Lung (tissue), 12 donors: Measurements from ENCODE around the gene FBXW10B. TPM values are rescaled to one million over a fixed set of nuclear protein-coding genes. Genes with fewer than 3 reads are reported as not detected.
"Not testable (repeated sequence)": the region's sequence is repeated elsewhere in the genome, so short reads cannot be mapped to it uniquely, and the experiment has no call there.

Source experiments
- ATAC-seq: fragments of 200-7000 bp; cut with Tn5 transposase; one replicate; pipeline ENCODE4 v1.9.1; 2020; ENCODE audit warnings: moderate number of reproducible peaks; ENCODE audit not compliant: insufficient read depth, low FRiP score
- DNase-seq, 3 donors: peaks; one replicate each; pipeline ENCODE4 v3.0.0-alpha.2; 2013 to 2017
- H3K27ac ChIP-seq, 2 donors: one replicate each; pipeline ENCODE4 v1.5.1; 2013; ENCODE audit warnings: mild to moderate bottlenecking in 2 of 2, moderate library complexity in 2 of 2, control low read depth in 1 of 2, inconsistent platforms in 1 of 2, low read depth in 1 of 2, low read length in 1 of 2
- H3K27me3 ChIP-seq, 3 donors: one replicate each; pipeline ENCODE4 v1.5.1; 2013; ENCODE audit warnings: low read length in 2 of 3; ENCODE audit not compliant: control insufficient read depth in 3 of 3, insufficient read depth in 3 of 3
- H3K36me3 ChIP-seq, 4 donors: one replicate each; pipeline ENCODE4 v1.5.1; 2013; ENCODE audit warnings: low read length in 4 of 4, mild to moderate bottlenecking in 1 of 4, moderate library complexity in 1 of 4; ENCODE audit not compliant: control insufficient read depth in 4 of 4, insufficient read depth in 4 of 4
- H3K4me1 ChIP-seq, 5 donors: one replicate each; pipeline ENCODE4 v1.5.1; 2013; ENCODE audit warnings: low read length in 5 of 5, mild to moderate bottlenecking in 2 of 5, moderate library complexity in 1 of 5; ENCODE audit not compliant: control insufficient read depth in 5 of 5, insufficient read depth in 5 of 5
- H3K4me3 ChIP-seq: one replicate; pipeline ENCODE4 v1.5.1; 2013; ENCODE audit warnings: mild to moderate bottlenecking, control low read depth, moderate library complexity
- H3K9ac ChIP-seq, 2 donors: one replicate each; pipeline ENCODE4 v1.5.1; 2013; ENCODE audit warnings: low read length in 2 of 2, control low read depth in 1 of 2; ENCODE audit not compliant: insufficient read depth in 1 of 2
- H3K9me3 ChIP-seq, 4 donors: one replicate each; pipeline ENCODE4 v1.5.1; 2013; ENCODE audit warnings: low read length in 3 of 4, mild to moderate bottlenecking in 1 of 4, moderate library complexity in 1 of 4; ENCODE audit not compliant: control insufficient read depth in 4 of 4, insufficient read depth in 3 of 4
- WGBS, 2 donors: extraction: QIAGEN DNeasy Blood & Tissue Kit; methylation state at CpG; one replicate each; pipeline ENCODE4 v1.1.7; 2013; 5-methylcytosine and 5-hydroxymethylcytosine counted together
- polyA plus RNA-seq, 2 donors: library from polyadenylated mRNA; stranded (reverse); fragments of 200-250 nt; gene quantifications; one replicate each; pipeline ENCODE4 v1.2.1, GENCODE V29; 2013
- total RNA-seq, 2 donors: library from RNA; depleted of rRNA in 1 of 2; stranded (reverse); fragments of >200 nt in 1 of 2; gene quantifications; one replicate each; pipeline ENCODE4 v1.2.1, GENCODE V29; 2014 to 2021
- TF ChIP-seq, protein P1 (sequence below): IDR thresholded peaks from 2 replicates; pipeline ENCODE4 v1.5.1; 2012; ENCODE audit warnings: mild to moderate bottlenecking; ENCODE audit errors: control extremely low read depth, extremely low read depth
- donor health status: control.
- donor health status: control.
- donor health status: Bipolar disorder and iron deficiency.
- donor health status: healthy.
- donor health status: DM: yes; HTN: yes; CAD: no.

FBXW10B gene
- total and polyA plus RNA-seq, 4 donors, result 1.00 to 2.4 (median 1.3) TPM

- H3K27me3 ChIP-seq, result no peaks in the 10 kb centered on the region
- peak overlapping the region in 1 of 2 donors; percentile 59 for H3K27ac ChIP-seq
- H3K4me1 ChIP-seq, result peaks cover 0 to 27% (median 11%) of the 10 kb centered on the region in 5 donors
- H3K36me3 ChIP-seq, result no peaks in the 10 kb centered on the region
- no peak for ATAC-seq
- DNase-seq, result no peak
- H3K9me3 ChIP-seq, result no peaks in the 10 kb centered on the region
- H3K9ac ChIP-seq, result no peak overlapping the region
- WGBS, 2 donors, result 79 to 80% methylated on average over 5 of the region's 5 CpGs
- no peak overlapping the region for H3K4me3 ChIP-seq
- TF ChIP-seq, protein P1, sequence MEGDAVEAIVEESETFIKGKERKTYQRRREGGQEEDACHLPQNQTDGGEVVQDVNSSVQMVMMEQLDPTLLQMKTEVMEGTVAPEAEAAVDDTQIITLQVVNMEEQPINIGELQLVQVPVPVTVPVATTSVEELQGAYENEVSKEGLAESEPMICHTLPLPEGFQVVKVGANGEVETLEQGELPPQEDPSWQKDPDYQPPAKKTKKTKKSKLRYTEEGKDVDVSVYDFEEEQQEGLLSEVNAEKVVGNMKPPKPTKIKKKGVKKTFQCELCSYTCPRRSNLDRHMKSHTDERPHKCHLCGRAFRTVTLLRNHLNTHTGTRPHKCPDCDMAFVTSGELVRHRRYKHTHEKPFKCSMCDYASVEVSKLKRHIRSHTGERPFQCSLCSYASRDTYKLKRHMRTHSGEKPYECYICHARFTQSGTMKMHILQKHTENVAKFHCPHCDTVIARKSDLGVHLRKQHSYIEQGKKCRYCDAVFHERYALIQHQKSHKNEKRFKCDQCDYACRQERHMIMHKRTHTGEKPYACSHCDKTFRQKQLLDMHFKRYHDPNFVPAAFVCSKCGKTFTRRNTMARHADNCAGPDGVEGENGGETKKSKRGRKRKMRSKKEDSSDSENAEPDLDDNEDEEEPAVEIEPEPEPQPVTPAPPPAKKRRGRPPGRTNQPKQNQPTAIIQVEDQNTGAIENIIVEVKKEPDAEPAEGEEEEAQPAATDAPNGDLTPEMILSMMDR, result no peak
Measured at GRCh38 chr17:15648386-15648785, 28.9 kb upstream of the FBXW10B start.

DNA sequence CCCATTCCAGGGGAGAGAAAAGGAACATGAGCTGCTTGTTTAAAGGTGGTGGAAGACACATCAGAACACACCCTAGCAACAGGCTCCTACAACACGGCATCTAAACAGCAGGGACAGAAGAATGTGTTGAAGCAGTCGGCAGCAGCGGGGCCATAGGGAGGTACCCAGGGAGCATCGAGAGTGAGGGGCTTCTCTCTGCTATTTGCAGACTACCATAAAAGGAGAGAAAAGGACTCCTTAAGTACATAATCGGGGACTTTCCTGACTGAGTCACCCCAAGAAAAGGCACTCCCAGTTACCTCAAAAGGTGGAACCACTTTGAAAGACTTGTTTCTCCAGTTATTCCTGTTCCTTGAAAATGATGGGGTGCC lies 26.4 kb upstream of the FBXW10B start:
- H3K4me3 ChIP-seq, ATAC-seq, H3K36me3 ChIP-seq, H3K27me3 ChIP-seq, H3K9ac ChIP-seq, H3K9me3 ChIP-seq: not testable (repeated sequence)
- peak; percentile 38 to 44 (median 43) for DNase-seq
- Histone ChIP-seq H3K4me1 (peaks cover 0 to 19% (median 8%) of the 10 kb centered on the region in 5 donors), H3K27ac (peak overlapping the region in 1 of 2 donors; percentile 79)
- 46 to 65% methylated on average over 5 of the region's 5 CpGs for WGBS, 2 donors

DNA sequence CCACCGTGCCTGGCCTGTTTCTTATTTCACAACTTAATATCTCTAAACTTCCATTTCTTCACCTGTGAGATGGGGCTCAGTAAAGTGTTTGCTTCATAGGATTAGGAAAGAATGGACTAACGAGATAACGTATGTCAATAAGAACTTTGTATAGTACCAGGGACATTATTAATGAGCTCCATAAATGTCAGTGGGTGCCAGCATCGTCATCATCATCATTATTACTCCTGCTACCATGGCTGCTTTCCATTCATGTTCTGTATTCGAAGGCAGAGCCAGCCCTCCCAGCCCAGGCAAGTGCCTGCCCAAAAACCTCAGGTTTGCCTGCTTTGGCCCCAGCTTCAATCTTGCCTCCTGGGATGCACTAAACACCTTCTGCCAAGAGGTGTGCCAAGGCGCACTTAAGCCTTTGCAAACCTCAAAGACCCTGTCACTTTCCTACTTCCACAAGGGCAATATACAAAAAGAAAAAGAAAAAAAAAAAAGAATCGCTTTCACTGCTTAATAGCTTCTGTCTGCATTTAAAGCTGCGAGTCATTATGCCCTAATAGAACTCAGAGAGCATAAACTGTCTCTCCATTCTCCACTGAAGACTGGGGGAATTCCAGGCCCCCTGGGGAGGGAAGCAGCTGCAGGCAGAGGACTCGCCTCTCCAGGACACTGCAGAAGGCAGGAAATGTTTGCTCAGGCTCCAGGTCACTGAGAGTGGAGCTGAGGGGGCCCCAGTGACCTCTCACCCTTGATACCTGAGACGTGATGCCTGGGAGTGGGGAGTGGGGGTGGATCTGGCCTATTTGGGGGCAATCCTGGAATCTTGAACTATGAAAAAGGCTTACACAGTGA lies 25.8 kb upstream of the FBXW10B start:
- 52 to 63% methylated on average over 10 of the region's 10 CpGs for WGBS, 2 donors
- not testable (repeated sequence) for H3K9me3 ChIP-seq, H3K9ac ChIP-seq, ATAC-seq, H3K27me3 ChIP-seq, H3K4me3 ChIP-seq, H3K36me3 ChIP-seq
- DNase-seq, result peak in 2 of 3 donors; percentile 19 to 42
- Histone ChIP-seq H3K4me1 (peaks cover 0 to 13% (median 3%) of the 10 kb centered on the region in 5 donors), H3K27ac (peak overlapping the region in 1 of 2 donors; percentile 80)

- H3K27ac ChIP-seq, DNase-seq: not testable (repeated sequence)
- WGBS, 2 donors, result 66 to 96% methylated on average over 1 to 2 of the region's 12 CpGs
Measured at GRCh38 chr17:15642505-15643251, 23.2 kb upstream of the FBXW10B start.

DNA sequence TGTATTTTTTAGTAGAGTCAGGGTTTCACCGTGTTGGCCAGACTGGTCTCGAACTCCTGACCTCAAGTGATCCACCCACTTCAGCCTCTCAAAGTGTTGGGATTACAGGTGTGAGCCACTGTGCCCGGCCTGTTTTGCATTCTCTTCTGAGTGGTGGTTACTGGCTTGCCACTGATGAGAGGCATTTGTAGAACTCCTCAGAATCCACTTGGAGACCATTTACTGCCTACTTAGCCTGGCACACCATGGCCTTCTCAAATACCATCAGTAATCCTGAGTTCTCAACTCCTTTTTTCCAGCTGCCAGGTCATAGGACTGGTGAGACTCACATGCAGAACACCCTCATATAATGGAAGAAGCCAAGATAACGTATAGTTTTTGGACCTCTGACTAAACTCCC lies 22.5 kb upstream of the FBXW10B start:
- H3K27me3 ChIP-seq, H3K4me1 ChIP-seq, H3K36me3 ChIP-seq, ATAC-seq, H3K4me3 ChIP-seq, DNase-seq, H3K27ac ChIP-seq, H3K9me3 ChIP-seq, H3K9ac ChIP-seq: not testable (repeated sequence)
- 68 to 88% methylated on average over 2 to 4 of the region's 4 CpGs for WGBS, 2 donors

More at GRCh38 chr17:15642505-15643251, 23.2 kb upstream of the FBXW10B start:
- not testable (repeated sequence) for H3K4me3 ChIP-seq, H3K9me3 ChIP-seq, H3K27me3 ChIP-seq, H3K4me1 ChIP-seq, H3K36me3 ChIP-seq, H3K9ac ChIP-seq
- peak; percentile 42 for ATAC-seq

GRCh38 chr17:15630930-15631453 lies 11.5 kb upstream of the FBXW10B start:
- 72 to 89% methylated on average over 2 of the region's 2 CpGs for WGBS, 2 donors

GRCh38 chr17:15629991-15630390 lies 10.5 kb upstream of the FBXW10B start:
- H3K36me3 ChIP-seq, ATAC-seq: not testable (repeated sequence)

More at GRCh38 chr17:15630930-15631453, 11.5 kb upstream of the FBXW10B start:
- not testable (repeated sequence) for H3K36me3 ChIP-seq, H3K9ac ChIP-seq, H3K9me3 ChIP-seq, H3K27me3 ChIP-seq, H3K4me1 ChIP-seq, H3K27ac ChIP-seq, H3K4me3 ChIP-seq, ATAC-seq, DNase-seq

More at GRCh38 chr17:15629991-15630390, 10.5 kb upstream of the FBXW10B start:
- 87 to 89% methylated on average over 7 of the region's 7 CpGs for WGBS, 2 donors
- H3K27me3 ChIP-seq, H3K27ac ChIP-seq, H3K9ac ChIP-seq, H3K4me3 ChIP-seq, H3K4me1 ChIP-seq, DNase-seq, H3K9me3 ChIP-seq: not testable (repeated sequence)
